ENCODE measurements around the gene POU3F1.

The POU3F1 gene

DNA sequence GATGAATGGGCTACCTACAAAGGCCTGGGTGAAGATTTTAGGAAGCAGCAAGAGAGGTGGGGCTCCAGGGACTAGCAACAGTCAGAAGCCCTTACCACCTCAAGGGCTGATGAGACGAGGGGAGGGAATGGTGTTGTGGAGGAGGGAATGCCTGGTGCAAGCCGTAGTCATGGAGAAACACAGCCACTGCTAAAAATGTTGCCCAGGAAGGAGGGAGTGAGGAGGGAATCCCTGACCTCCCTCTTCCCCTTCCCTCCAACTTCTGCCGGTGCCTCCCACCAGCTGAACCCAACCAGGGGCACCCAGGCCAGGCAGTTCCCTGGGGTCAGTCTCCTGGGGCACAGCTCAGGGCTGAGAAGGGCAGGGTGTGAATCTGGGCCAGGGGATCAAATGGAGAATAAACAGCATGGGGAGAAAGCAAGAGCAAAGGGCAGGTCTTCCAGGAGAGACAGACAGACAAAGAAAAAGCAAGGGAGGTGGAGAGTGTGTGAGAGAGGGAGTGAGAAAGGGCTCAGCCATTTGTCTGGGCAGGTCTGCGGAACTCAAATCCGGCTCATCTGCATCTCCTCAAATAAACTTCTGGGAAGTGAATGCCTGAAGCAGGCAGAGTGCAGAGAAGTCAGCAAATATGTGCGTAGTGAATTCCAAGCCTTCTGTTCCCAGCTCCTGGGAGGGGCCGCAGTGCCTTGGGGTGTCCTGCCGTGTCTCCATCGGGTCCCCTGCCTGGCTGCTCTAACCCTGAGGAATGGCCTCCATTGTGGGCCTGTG is 27.1 kb upstream of the POU3F1 start:
- DNase-seq, result no peak

DNA sequence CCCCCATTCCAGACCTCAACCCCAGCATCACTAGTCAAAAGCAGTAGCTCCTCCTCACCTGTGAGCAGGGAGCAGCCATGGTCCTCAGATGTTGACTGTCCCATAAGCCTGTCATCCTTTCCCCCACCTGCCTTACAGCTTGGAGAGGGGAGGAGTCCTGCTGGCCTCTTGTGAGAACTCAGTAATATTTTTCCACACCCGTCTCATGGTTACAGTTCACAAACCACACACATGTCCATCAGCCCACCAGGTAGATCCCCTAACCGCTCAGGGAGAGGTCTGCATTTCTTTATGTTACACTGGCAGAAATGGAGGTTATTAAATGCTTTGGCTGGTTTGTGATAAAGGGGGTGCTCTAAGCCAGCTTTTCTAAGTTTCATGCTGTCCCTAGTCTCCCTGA is 26.3 kb upstream of the POU3F1 start:
- DNase-seq, result no peak

DNA sequence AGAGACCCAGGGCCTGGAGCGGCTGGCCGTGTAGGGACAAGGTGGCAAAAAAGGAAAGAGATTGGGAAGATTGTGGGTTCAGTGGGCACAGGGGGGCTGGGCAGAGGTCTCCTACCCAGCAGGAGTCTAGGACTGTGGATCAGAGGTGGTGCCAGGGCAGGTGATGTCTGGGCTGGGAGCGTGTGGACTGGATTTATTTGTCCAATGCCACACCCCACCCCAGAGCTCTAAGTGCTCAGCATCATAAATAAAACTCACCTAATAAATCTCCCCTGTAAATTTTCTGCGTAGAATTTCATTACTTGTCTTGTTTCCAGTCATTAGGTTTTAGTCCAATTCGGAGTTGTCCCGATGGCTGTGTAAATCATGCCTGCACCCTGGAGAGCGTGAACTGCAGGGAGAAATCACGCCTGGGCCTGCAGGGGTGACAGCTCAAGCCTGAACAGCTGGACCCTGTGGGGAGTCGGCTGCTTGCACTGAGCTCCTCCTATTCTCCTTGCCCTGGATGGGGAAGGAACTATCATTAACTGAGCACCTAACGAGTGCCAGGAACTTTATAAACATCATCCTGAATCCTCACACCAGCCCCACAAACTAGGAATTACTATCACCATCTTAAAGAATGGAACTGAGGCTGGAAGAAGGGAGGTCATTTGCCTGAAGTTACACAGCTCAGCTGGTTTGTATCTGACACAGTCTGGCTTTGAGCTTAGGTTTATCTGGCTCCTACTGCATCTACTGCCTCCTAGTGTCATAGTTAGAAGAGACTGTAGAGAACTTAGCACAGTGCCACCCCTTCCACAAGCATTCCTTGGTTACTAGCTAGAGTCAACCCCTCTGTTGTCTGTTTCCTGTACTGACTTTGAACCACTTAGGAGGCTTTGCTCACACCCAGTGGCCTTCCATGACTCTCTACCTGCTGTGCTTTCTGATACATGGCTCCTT is 25.0 kb upstream of the POU3F1 start:
- DNase-seq, result no peak

DNA sequence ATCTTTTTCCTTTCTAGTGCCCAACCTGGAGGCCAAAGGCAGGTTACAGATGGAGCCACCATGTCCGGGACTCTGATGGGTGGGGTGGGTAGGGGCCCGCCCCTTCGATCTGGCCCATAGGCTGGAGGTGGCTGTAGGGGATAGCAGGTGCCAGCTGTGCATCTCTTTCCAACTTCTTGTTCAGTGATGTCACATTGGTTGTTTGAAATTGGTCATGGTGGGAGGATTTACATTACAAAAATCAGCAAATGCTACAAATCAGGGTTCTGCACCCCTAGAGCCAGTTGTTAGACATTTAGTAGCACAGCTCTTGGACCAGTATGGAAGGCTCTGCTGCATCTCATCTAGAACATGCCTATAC is 22.4 kb upstream of the POU3F1 start:
- DNase-seq, result no peak

DNA sequence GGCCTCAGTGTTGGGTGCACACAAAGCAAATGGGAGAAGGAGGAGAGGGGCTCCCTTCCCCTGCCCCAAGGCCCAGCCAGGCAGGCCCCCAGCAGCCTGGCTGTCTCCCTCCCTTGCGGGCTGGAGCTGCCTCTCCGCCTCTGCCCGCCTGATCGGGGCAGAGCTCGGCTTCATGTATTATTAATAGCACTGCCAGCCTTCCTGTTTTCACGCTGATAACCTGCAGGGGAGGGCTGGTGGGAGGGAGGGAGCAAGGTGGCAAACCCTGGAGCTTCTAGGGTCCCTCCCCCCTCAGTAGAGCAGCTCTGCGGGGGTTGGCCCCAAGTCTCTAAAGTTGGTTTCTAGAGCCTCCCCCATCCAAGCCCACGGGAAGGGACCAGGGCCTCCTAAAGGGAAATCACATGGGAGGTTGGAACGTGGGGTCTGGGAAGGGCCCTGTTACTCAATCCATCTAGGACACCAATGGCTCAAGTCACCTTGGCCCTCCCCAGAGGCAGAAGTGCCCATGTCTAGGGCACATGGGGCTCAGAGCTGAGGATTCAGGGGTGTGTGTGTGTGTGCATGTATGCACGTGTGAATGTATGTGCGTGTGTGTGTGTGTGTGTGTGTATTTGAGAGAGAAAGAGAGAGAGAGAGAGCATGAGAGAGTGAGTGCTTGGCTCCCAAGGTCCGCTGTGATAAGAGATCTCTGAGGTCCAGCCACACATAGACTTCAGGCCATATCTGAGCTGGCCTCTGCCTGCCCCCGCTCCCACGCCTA is 21.8 kb upstream of the POU3F1 start:
- no peak for DNase-seq

DNA sequence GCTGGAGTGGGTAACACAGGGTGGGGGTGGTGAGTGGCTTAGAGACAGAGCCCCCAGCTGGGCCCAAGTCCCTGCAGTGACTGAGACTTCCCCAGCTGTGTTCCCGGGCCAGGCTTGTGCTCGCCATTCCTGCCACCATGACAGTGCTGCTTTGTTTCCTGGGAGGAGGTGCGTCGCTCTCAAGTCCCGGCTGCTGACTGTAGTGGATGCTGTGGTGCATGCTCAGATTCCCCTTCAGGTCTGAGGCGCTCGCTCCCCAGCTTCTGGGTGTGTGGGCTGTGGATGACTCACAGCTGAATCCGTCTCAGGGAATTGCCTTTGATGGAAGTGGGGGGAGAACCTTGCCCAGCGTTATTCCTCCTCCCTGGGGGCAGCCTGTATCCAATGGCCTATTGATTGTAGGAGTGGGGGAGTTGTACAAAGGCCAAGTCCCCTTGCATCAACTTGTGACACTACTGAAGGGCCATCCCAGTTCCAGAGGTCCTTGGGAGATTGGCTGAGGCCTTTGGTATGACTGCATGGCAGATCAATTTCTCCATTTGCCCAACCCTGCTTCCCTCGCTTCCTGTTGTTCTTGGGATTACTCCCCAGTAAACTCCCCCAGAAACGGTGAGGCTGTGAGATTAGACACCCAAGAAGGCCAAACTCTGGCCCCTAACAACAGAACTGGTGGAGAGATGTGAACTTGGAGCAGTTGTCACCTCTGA is 17.8 kb upstream of the POU3F1 start:
- DNase-seq, result no peak

DNA sequence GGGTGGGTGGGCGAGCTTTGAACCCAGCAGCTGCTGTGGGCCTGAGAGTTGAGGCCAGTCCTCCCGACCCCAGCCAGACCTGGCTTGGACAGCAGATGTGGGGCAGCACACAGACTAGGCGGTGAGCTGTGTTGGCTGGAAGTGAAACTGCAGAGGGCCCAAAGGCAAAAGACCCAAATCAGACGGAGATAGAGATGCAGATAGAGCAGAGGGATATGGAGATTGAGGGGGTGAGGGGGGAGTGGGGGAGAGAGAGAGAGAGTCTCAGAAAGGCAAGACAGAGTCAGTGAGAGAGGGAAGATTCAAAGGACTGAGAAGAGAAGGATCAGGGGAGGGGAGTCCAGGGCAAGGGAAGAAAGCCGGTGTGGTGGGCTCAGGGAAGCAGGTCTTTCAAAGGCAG is 17.0 kb upstream of the POU3F1 start:
- DNase-seq, result no peak

DNA sequence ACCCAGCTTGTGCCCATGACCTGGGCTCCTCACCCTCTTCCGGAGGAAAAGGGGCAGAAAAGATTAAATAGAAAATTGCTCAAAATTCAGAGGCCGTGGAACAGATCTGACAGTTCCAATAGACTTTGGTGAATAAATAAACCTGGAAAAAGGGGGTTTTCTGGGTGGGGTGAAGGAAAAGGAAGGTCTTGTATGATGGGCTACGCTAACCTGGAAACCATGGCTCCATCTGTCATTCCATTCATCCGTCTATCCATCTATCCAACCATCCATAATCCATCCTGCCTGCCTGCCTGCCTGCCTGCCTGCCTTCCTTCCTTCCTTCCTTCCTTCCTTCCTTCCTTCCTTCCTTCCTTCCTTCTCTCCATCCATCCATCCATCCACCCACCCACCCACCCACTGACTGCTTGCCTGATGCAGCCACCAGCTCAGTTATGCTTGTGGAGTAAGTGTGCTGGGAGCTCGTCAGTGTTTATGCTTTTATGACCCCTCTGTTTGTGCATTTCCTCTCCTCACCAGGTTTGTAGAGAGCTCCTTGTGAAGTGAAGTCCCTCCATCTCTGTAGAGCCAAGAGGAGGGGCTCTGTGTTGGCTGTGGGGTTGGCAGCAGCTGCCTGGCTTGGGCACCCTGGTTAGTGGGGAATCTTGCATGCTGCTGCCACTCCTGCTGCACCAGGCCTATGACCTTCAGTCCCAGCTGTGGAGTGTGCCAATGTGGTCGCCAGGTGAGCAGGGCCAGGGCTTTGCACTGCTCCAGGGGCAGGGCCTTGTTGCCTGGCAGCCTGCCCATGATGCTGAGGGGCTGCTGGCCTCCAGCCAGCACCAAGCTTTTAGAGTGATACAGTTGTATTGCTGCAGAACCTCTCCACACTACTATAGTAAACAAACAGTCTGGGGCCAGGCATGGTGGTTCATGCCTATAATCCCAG is 16.0 kb upstream of the POU3F1 start:
- peak; percentile 59 for DNase-seq

DNA sequence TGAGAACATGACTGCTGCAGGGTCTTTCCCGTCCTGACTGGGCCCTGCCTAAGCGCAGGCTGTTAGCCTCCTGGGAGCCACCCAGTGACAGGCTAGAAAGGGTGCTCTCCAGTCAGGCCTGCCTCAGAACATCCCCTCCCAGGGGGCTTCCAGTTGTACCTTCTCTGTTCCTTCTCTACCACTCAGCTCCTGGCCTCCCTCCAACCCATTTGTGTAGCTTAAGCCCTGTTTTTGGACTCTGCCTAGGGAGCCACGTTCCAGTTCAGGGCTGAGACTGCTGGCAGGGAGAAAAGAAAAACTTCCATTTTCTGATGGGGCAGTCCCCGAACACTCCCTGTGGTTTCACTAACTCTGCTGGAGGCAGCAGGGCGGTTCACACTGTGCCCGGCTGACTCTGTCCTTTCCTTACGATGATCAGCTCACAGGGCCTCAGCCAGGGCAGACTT is 15.3 kb upstream of the POU3F1 start:
- no peak for DNase-seq

DNA sequence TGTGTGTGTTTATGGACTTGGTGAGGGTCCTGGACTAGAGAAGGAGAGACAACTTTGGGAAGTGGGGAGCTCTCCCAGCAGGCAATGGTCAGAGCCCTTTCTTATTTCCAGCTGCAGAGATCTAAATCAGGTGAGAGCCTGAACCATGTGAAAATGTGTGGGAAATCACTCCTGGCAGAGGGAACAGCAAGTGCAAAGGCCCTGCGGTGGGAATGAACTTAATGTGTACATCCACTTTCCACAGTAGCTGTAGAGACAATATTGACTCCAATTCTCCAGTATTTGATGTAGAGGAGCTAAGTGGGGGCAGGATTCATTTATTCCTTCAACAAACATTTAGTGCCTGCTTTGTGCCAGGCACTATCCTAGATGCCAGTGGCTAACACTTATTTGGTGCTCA is 14.7 kb upstream of the POU3F1 start:
- DNase-seq, result no peak

DNA sequence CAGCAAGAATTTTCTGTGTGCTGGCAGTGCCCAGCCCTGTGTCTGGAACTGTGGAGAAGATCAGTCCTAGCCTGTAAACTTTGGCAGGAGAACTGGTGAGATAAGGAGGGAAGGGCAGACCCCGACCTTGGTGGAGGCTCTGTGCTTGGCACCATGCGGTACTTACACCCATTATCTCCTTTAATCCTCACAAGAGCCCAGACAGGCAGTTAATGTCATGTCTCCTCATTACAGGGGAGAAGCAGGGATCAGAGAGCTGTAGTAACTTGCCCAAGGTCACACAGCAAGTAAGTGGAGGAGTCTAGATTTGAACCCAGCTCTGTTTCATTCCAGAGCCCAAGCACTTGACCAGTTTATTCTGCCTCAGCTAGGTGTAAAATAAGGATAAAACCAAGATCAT is 13.9 kb upstream of the POU3F1 start:
- no peak for DNase-seq

DNA sequence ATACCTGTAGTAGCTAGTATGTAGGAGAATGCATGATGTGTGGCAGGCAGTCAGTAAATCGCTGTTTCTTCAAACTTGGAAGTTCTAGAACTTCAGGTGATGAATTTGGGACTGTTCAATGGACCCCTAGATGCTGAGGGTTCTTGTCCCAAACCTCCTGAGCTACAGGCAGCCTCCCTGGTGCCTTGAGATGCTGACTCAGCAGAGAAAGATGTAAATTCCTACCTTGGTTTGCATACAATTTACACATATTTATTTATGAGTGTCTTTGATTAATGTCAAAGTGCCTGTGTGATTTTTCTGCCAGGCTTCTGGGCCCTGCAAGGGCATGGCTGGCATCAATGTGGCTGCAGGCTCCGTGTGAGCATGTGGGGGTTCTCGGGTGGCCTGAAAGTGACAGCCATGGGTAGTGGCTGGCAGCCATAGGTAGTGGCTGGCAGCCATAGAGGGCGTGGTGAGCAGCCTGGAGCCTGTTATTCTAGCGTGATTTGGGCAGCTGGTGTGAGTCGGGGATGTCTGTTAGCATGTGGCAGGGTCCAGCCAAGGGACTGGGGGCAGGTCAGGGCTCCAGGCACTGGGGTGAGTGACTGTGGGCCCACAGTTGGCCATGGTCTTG is 13.2 kb upstream of the POU3F1 start:
- DNase-seq, result no peak

DNA sequence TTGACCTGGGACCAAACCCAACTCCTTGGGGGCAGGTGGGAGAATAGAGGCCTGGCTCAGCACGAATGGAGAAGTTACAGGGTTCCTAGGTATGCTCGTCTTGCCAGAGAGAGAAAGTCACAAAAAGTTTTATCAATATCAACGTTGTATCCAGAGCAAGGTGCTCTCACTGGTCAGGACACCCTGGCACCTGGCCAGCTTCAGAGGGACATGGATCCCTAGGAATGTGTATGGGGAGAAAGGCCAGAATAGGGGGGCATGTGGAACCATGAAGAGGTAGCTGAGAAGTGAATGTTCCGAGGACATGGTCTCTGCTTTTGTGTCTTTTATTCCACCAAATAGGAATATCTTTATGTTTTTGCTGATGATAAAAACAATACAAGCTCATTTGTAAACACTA is 9.4 kb upstream of the POU3F1 start:
- DNase-seq, result no peak

DNA sequence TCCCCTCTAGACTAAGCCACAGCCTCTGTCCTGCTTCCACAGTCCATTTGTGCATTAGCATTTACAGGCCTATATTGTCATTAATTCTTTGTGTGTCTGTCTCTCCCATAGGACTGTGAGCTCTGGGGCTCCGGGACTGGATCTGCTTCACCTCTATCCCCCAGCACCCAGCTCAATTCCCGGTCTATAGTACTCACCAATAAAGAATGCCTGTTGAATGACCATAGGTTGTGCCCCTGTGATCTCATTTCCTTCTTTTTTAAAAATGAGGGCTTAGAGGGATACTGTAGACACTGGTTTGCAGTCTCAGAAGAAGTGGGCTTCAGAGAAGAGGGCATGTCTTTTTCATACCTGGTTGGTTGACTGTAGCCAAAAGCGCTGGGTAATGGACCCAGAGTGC is 8.8 kb upstream of the POU3F1 start:
- no peak for DNase-seq

DNA sequence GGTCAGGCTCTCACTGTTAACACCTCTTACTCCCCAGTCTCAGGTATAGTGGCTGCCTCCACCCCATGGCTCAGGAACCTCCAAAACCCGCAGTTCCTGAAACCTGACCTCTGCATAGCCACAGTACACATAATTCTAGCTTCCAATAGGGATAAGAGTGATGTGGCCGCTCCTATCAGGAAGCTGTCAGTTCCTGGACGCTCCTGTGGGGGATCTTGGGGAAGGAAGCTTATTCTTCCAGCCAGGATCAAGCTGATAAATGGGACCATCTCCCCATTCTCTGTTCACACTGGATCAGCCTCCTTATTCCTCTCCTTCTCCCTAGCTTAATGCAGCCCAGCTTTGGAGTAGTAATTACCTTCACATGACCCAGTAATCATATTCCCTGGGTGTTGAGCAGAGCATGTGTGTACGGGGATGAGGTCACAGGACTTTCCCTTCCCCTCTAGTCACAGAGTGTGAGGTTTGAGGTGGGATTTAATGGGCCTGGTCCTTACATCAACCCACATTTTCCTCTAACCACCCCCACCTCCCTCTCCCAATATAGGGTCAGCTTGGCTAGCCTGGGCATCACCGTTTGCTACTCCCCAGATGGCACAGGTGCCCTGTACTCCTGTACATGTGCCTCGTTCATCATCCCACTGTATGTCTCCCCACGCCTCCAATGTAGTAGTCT is 7.0 kb upstream of the POU3F1 start:
- DNase-seq, result no peak

DNA sequence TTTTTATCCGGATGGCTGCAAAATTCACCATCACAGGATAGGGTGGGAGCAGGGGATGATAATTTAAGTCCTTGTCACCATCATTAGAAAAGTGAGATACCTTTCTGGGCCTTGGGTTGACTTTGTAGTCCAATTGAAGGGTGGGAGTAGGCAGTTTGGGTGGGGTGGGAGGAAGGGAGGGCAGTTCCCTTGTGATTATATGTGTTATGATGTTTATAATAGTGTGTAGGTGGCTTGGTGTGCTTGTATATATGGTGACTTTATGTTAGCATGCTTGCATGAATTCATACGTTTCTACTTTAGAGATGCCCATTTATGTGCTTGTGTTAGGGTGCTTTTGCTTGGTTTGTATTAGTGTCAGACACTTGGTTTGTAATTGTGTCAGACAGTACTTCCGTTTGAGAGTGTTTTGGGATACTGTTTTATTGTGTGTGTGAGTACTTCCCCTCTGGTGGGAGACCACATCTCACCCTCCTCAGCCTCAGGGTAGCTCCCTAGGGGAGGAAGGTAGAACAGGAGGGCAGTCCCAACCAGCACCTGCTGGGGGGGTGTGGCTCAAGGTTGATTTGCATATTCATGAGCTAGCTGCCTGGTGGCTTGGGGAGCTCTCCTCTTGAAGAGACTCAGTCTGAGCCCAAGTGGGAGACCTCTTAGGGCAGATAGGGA is 6.3 kb upstream of the POU3F1 start:
- DNase-seq, result no peak

DNA sequence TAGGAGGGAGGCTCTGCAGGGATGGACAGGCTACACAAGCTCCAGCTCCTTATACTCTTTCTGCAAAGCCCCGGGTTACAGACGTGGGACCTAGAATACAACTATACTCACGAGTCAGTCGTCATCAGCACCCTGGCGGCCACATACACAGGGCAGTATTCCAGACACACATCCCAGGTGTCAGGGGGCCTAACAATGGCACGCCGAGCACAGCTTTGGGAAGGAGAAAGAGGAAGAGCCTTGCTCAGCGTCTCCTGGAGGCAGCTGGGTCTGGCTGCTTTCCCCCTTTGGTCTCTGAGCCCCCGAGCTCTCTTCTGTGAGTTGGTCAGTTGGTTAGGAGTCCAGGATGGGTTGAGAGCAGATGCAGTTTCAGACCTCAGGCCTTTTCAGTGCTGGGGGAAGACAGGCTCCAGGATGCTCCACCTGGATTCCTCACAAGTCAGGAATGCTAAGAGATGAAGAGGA is 4.5 kb upstream of the POU3F1 start:
- DNase-seq, result no peak

DNA sequence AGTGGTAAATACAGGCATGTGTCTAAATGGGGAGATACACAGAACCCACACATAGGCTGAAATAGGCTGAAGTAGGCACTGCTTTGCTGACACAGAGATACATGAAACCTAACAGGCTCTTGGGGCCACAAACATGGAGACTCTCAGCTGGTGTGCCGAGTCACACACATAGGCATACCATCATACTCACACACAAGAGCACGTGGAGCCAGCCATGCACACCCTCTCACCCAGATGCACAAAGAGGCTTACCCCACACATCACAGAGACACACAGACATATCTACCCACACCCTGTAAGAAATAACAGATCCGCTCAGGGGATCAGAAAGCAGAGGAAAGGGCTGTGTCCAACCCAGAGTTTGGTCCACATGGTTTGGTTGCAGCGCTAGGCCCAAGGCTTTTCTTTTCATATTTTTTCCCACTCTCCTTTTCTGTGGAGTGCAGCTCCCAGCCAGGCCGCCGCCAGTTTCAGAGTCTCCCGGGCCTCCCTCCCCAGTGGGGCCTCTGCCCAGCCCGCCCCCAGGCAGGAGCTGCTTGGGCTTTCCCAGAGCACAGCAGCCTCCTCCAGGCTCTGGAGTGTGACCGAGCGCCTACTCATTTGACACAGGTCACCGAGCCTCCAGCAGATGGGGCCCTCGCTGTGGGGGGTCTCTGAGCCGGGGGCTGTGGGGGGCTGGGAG is 3.9 kb upstream of the POU3F1 start:
- DNase-seq, result no peak

DNA sequence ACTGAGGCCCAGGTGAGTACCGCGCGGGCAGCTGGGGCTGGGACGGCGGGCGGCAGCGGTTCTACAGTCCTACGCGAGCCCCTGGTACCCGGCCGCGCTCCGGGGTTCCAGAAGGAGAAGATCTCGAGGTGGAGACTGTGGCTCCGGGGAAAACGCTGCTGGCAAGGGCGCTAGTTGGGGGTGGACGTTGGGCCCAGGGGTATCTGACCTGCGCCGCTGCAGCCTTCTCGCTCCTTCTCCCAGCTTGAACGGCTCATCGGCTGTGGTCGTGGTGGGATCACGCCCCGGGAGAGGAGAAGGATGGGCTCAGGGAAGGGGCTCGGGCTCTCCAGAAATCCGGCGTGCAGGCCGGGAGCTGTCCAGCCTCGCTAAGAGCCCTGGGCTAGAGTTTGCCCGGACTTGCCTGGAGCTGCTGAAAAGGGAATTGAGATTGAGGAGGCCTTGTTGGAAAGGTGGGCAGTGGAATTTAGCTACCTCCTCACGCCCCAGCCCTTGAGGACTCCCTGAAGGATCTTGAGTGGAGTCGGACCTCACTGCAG is 1.1 kb upstream of the POU3F1 start:
- no peak for DNase-seq
